Cardiac fibroblast (primary cell): ENCODE measurements around the gene RAD54L2.
"Not testable (repeated sequence)": the region's sequence is repeated elsewhere in the genome, so short reads cannot be mapped to it uniquely, and the experiment has no call there.

Source experiments
- DNase-seq, 2 donors: peaks; one replicate each; pipeline versions ENCODE4 v3.0.0 to v3.0.0-alpha.2; 2010; ENCODE audit warnings: low read depth in 2 of 2
- H3K4me3 ChIP-seq, 2 donors: replicated peaks in 1 of 2; 1 replicate in 1 of 2; 2 replicates in 1 of 2; pipeline ENCODE4 v1.5.1; 2011; ENCODE audit warnings: low read depth in 2 of 2, low read length in 2 of 2, mild to moderate bottlenecking in 2 of 2, moderate library complexity in 1 of 2
- TF ChIP-seq, protein P1 (sequence below): IDR thresholded peaks from one replicate; pipeline ENCODE4 v1.5.1; 2011; ENCODE audit warnings: low read depth, mild to moderate bottlenecking, low read length, inconsistent platforms

Gene RAD54L2

DNA sequence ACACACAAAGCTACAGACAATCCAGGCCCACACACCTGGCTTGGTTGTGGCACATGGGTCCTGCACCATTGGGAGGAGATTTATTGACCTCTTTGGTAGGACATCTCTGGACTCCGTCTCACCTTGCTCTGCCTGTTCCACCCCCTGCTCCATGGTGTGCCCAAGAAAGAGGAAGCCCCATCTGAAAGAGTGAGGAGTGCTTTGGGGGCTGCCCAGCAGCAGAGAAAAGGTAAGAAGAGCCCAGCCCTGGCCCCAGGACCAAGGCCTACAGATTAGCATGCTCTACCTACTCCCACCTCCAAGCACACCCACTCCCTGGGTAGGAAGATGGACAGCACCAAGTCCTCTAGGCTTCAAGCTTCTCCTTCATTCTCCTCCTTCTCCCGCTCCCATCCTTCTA, 35.5 kb upstream of the RAD54L2 start:
- no peak for DNase-seq
- TF ChIP-seq, protein P1, sequence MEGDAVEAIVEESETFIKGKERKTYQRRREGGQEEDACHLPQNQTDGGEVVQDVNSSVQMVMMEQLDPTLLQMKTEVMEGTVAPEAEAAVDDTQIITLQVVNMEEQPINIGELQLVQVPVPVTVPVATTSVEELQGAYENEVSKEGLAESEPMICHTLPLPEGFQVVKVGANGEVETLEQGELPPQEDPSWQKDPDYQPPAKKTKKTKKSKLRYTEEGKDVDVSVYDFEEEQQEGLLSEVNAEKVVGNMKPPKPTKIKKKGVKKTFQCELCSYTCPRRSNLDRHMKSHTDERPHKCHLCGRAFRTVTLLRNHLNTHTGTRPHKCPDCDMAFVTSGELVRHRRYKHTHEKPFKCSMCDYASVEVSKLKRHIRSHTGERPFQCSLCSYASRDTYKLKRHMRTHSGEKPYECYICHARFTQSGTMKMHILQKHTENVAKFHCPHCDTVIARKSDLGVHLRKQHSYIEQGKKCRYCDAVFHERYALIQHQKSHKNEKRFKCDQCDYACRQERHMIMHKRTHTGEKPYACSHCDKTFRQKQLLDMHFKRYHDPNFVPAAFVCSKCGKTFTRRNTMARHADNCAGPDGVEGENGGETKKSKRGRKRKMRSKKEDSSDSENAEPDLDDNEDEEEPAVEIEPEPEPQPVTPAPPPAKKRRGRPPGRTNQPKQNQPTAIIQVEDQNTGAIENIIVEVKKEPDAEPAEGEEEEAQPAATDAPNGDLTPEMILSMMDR: no peak
- H3K4me3 ChIP-seq: no peak overlapping the region

DNA sequence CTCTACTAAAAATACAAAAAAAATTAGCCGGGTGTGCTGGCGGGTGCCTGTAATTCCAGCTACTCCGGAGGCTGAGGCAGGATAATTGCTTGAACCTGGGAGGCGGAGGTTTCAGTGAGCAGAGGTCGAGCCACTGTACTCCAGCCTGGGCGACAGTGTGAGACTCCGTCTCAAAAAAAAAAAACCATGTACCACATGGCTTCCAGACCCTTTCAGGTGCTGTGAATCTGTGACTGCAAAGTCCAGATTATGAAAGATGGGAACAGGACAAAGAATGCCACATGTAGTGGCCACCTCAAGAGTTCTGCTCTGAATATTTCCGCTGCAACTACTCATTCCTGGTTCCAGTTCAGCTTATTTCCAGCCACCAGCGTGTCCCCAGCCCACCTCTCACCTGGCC, 30.3 kb upstream of the RAD54L2 start:
- H3K4me3 ChIP-seq: no peak overlapping the region
- TF ChIP-seq, protein P1: no peak
- DNase-seq: no peak

DNA sequence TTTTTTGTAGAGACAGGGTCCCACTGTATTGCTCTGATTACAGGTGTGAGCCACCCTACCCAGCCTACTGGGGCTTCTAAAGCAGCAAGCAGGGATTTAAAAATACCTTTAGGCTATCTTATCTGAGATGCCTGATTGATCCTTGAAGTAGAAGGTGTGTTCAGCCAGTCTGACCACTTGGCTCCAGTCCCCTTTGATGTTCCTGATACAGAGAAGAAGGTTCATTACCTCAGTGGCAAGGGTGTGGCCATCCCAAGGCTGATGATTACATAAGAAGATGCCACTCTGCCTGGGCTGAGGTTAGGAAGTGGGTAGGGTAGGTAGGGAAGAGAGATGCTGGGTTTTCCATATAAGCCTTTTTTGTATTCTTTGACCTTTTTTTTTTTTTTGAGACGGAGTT, 27.5 kb upstream of the RAD54L2 start:
- no peak for DNase-seq
- TF ChIP-seq, protein P1: no peak
- no peak overlapping the region for H3K4me3 ChIP-seq

DNA sequence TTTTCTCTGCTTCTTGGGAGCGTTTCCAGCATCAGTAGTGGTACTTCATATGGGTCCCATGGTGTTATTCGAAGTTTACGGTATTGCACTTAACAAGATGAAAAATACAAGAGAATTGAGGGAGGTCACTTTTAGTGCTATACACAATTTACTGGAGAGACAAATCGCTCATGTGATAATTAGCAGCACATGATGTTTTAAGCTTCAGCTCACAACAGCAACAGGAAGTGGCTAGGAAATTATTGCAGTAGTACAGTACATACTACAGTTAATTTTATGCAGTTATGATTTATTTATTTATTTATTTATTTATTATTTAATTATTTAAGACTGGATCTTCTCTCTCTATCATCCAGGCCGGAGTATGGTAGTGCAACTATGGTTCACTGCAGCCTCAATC, 24.3 kb upstream of the RAD54L2 start:
- TF ChIP-seq, protein P1: no peak
- no peak for DNase-seq
- H3K4me3 ChIP-seq: no peak overlapping the region

DNA sequence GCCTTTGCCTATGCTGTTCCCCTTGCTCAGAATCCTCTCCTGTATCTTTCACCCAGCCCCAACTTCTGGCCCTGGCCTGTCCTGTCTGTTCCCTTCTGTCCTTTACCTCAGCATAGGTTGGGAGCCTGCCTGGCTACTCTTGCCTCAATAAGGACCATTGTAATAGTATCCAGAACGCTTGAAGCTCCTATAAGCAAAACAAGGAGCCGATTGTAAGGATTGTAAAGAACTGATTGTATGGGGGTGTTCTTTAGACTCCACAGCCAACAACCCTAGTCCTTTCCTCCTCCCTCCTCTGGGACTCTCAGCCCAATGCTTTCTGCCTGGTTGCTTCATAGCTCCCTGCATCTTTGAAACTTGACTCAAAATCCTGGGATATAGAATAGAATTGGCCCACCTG, 18.7 kb upstream of the RAD54L2 start:
- no peak for DNase-seq
- H3K4me3 ChIP-seq: no peak overlapping the region
- TF ChIP-seq, protein P1: no peak

- not testable (repeated sequence) for H3K4me3 ChIP-seq, DNase-seq
Measured at GRCh38 chr3:51520906-51521730, 17.4 kb upstream of the RAD54L2 start.

DNA sequence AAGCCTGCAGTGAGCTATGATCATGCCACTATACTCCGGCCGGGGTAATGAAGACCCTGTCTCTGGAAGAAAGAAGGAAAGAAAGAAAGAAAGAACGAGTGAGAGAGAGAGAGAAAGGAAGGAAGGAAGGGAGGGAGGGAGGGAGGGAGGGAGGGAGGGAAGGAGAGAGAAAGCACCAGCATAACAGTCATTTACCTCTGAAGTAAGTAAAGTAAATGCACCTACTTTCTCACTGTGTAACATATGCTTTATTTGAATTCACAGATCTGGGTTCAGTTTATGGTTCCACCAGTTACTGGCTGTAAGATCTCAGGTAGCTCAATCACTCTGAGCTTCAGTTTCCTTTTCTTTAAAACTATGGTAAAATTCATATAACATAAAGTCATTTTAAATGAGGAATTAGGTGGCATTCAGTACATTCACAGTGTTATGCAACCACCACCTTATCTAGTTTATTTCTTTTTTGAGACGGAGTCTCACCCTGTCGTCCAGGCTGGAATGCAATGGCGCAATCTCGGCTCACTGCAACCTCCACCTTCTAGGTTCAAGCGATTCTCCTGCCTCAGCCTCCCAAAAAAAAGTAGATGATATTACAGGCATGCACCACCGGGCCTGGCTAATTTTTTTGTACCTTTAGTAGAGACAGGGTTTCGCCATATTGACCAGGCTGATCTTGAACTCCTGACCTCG, 16.1 kb upstream of the RAD54L2 start:
- TF ChIP-seq, protein P1: no peak
- no peak overlapping the region for H3K4me3 ChIP-seq
- DNase-seq: no peak

DNA sequence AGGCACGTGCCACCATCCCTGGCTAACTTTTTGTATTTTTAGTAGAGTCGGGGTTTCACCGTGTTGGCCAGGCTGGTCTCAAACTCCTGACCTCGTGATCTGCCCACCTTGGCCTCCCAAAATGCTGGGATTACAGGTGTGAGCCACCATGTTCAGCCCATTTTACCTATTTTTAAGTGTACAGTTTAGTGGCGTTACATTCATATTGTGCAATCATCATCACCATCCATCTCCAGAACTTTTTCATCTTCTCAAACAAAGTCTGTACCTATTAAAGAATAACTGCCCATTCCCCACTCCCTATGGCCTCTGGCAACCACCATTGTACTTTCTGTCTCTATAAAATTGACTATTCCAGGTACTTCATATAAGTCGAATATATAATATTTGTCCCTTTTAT, 13.6 kb upstream of the RAD54L2 start:
- not testable (repeated sequence) for H3K4me3 ChIP-seq, DNase-seq
